GM21515 (cell line): ENCODE measurements around the gene OGFR.

Source experiments
- ATAC-seq: cut with Tn5 transposase; IDR thresholded peaks from one replicate; pipeline ENCODE4 v1.9.1; 2021; ENCODE audit not compliant: unreplicated experiment

Gene OGFR

DNA sequence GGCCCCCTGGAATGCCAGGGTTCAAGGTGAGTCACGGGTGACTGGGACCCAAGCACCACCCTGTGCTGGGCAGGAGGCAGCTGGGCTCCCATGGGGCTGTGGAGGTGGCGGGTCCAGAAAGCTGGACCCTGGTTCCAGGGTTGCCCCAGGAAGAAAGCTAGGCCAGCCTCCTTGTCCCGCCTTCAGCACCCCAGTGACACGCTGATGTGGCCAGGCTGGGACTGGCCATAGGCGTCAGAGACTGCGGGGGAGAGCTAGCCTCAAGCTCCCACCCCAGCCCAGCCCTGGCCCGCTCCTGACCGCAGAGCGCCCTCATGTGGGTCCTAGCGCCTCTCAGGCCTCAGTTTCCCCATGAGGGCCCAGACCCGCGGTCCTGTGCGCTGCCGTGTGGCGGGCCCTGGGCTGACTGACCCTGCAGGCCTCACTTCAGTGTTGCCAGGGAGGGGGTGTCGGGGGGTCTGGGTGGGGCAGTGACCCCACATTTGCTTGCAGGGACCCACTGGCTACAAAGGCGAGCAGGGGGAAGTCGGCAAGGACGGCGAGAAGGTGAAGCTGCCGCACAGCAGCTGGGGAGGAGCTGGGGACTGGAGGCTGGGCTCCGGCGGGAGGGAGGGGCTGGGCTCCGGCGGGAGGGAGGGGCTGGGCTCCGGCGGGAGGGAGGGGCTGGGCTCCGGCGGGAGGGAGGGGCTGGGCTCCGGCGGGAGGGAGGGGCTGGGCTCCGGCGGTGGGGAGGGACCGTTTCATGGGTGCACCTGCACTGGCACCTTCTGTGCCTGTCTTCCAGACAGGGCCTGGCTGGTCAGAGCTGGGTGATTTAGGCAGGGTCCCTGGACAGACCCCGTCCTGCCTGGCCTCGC, 20.1 kb downstream of the OGFR start:
- no peak for ATAC-seq

DNA sequence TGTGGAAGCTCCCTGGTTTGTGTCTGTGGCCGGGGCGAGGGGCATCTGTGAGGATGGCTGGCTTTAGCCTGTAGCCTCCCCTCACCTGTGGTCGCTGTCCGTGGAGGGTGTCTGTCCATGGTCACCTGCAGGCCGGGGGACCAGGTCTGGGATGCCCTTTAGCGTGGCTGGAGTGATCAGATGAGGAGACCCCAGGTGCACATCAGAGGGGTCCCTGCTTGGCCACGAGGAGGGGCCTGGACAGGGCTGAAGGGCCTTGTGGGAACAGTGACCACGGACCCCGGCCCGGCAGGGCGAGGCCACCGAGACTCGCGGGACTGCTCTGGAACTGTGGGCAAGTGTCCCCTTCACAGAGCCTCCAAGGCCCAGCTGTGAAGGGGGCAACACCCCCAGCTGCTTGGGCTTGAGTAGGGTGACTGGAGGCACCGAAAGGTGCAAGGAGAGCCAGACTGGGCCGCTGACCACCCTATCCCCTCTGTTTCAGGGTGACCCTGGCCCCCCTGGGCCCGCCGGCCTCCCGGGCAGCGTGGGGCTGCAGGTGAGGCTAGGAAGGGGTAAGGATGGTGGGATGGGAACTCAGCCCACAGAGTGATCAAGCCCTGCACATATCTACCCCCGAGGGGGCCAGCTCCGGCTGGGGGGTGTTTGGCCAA, 20.8 kb downstream of the OGFR start:
- ATAC-seq = no peak

DNA sequence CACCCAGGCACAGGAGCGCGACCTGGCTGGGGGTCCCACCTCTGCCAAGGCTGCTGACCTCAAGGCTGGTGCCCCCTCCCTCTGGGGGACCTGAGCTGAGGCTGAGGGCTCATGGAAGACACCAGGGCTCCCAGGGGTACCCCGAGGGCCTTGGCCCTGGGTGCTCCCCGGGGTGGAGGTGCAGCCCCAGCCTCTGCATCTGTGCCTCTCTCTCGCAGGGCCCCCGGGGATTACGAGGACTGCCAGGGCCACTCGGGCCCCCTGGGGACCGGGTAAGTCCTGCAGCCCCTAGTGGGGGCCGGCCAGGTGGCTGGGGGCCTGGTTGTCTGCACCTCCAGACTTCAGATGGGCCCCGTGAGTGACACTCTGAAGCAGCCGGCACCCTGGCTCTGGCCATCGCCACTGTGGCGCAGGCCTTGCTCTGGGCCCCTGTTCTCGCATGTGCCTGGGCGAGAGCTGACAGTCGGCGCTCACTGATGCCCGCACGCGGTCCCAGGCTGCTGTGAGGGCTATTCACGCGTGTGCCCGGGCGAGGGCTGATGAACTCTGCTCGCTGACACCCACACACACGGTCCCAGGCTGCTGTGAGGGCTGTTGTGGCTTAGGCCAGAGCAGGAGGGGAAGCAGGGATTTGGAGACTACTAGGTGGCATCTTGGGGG, 21.5 kb downstream of the OGFR start:
- ATAC-seq = no peak

DNA sequence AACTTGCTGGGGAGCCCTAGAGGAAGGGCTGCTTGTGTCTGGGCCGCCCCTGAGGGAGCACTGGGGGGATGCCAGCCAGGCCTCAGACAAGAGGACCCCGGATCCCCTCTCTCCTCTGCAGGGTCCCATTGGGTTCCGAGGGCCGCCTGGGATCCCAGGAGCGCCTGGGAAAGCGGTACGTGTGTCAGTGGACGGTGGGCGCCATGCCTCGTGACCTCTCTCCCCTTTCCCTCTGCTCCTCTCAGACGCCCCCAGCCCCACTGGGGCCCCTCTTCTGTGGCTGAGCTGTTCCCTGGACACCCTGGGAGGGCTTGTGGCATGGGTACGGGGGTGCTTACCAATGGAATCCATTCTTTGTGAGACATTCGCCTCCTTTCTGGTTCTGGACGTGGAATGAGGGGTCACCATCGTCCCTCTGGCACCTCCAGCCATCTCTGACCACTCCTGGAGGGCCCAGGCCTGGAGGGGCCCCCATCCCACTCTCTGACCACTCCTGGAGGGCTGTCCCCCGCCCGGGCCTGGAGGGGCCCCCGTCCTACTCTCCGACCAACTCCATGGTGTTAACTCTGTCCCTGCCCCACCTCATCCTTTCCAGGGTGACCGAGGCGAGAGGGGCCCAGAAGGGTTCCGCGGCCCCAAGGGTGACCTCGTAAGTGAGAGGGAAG, 22.1 kb downstream of the OGFR start:
- ATAC-seq = no peak

DNA sequence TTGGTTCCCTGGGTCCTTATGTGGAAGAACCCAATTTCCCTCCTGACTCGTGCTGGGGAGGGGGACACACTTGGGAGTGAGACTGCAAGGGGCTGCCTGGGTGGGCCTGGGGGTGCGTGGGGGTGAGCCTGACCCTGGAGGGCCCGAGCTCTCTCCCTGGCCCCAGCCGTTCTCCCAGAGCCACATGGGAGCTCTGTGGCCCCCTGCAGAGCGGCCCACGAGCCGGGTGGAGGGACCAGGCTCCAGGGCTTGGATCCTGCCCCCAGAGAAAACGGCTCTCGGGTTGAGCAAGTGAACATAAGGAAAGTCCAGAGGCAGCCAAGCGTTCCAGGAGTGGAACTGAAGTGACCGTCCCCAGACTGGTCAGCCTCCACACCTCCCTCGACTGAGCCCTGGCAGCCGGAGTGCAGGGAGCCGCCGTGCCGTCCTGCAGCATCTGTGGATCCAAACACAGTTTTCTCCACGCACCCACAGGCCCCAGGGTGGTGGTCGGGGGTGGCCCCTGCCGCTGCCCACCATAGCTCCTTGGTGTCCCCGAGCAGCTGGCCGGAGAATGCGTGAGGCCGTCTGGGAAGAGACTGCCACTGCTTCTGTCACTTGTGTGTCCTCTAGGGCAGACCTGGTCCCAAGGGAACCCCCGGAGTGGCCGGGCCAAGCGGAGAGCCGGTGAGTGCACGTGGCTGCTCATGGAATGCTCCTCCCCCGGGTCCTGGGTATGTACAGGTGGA, 22.8 kb downstream of the OGFR start:
- no peak for ATAC-seq

DNA sequence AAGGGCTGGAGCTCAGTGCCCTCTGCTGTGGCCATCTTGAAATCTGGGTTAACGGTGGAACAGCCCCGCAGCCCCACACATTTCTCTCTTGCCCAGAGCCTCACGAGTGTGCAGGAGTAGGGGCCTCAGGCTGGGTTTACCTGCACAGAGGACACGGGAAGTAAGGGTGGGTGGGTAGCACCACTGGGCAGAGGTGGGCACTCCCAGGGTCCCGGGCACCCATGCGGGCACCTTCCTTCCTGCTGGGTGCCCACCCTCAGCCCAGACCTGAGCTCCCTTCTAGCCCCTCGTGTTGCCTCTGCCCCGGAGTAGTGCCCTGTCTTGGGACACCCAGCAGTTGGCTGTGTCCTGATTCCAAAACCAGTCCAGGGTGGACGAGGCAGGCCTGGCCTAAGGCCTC, 23.4 kb downstream of the OGFR start:
- ATAC-seq = no peak

DNA sequence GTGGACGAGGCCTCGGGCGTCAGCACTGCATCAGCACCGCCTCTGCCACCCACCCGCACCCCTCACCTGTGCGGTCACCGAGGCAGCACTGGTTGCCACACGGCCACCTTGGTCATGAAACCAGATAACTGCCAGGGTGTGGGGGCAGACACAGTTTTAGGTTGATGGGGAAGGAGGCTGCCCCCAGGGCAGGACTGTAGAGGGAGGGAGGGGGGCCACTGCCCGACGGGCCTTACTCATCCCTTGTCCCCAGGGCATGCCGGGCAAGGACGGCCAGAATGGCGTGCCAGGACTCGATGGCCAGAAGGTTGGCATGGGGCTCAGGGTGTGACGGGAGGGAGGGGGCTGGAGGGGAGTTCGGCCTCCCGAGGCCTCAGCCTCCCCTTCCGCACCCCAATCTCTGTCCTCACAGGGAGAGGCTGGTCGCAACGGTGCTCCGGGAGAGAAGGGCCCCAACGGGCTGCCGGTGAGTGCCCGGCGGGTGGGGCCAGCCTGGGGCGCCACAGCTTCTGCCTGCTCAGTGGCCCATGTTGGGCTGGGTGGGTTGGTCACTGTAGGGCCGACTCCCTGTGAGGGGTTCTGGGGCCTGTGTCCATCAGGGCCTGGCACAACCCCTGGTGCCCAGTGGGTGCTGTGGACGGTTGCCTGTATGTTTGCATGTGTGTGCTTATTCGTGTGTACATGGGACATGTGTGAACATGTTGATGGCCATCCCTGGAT, 24.0 kb downstream of the OGFR start:
- ATAC-seq = no peak

DNA sequence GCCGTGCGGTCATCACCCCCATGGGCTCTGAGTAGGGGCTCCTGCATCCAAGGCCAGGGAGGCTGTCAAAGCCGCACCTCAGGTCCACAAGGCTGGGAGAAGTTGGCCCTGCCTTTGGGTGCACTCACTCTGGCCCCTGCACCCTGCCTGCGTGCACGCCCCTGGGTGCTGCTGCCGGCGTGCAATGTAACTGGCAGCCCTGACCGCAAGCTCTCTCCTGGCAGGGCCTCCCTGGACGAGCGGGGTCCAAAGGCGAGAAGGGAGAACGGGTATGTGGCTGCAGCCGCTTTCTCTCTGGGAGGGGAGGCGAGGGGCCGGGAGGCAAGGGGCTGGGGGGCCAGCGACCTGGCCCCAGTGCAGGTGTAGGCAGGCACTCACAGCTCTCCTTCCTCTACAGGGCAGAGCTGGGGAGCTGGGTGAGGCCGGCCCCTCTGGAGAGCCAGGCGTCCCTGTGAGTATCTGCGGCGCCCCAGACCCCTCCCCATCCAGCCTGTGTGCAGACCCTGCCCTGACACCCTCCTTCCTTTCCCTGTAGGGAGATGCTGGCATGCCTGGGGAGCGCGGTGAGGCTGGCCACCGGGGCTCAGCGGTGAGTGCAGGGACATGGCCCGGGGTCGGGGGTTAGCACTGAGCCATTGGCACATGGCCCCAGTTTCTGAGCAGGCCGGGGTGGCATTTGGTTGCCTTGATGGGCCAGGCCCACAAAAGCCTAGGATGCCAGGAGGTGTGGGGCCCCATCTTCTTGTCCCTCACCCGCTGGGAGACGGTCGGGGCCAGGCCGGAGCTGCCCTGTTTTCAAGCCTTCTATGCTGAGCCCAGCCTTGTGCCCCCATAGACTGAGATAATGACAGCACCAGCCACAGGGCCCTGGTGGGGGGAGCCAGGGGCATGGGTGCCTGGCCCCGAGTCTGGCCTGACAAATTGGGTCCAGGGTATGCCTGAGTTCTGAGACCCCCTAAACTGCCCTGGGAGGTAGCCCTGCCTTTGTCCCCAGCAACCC, 24.9 kb downstream of the OGFR start:
- no peak for ATAC-seq

DNA sequence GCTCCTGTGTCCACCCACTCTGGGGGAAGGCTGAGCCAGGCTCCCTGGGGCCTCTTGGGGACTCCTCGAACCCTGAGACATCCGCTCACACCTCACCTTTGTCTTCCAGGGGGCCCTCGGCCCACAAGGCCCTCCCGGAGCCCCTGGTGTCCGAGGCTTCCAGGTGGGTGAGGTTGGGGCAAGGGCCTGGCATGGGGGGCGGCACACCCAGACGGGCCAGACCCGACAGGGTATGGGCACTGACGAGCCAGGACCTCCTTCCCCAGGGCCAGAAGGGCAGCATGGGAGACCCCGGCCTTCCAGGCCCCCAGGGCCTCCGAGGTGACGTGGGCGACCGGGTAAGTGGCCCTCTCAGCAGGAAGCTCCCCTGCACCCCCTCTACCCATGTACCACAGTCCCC, 25.6 kb downstream of the OGFR start:
- no peak for ATAC-seq

DNA sequence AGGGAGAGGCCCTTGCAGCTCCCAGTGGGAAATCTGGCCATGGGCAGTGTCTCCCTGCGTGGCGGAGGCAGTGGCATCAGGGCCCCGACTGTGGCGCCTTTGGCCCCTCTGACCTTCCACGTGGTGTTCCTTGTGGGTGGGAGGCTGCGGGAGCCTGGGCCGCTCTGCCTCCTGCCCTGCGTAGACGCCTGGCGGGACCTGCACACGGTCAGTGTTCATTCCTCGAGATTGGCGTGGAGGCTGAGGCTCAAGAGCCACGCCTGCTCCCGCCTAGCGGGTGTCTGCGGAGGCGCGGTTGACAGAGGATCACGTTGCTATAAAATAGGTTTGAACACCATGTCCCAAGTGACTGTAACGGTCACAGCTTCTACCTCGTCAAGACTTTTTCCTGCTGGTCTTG, 26.2 kb downstream of the OGFR start:
- ATAC-seq = no peak

DNA sequence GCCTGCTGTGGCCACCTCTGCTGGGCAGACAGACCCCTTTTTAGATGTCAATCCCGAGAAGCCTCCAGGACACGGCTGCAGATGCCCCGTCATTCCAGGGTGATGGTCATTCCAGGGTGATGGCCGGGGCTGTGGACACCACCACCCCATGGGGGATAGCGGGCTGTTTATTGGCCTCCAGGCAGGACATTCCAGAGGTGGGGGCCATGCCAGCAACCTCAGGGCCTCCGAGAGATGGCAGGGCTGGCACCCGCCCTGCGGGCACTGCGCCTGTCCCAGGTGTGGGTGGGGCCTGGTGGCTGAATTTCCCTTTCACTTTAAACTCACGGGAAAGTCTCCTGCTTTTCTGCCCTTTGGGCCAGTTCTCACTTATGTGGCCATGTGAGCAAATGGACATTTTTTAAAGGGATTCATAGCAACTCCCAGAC, 26.7 kb downstream of the OGFR start:
- ATAC-seq = no peak

DNA sequence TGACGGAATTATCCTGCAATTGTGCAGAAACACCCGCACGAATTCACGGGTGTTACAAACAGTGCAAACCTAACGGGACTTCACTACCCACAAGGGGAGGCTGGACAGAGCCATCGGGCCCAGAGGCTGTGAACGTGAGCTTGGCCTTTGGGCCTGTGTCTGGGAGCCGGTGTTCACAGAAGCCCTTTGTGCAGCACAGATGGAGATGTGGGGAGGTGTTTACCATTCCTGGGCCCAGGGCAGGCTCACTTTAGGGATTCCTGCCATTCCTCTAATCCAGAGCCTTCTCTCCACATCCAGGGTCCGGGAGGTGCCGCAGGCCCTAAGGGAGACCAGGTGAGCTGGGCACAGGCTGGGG, 27.2 kb downstream of the OGFR start:
- ATAC-seq = no peak

DNA sequence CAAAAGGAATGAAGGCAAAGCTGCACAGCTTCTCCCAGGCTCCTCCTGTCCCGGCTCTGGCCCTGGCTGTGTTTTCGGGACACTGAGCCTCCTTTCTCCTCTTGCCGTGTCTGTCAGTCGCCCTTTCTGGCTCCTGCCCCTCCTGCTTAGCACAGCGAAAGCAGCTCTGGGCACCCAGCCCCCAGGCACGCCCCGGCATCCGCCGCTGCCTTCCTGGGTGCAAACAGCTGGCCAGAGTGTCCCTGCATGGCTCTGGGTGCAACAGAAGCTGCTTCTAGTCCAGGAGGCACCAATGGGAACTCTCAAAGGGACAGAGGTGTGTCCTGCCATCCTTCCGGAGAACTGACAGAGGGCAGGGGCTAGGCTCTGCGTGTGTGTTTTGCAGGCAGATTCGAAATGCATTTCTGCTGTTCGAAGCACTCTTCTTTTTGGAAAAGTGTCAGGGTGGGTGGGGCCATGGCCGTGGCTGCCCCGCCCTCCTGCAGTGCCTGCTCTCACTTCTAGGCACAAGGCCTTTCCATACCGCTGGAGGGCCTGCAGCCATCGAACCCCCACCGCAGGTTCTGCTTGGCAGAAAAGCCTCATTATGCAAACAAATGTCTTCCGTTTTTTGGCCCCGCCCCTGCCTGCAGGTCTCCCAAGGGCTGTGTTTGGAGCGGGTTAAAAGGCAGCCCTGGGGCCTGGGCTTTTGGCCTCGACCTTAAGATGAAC, 27.7 kb downstream of the OGFR start:
- no peak for ATAC-seq

DNA sequence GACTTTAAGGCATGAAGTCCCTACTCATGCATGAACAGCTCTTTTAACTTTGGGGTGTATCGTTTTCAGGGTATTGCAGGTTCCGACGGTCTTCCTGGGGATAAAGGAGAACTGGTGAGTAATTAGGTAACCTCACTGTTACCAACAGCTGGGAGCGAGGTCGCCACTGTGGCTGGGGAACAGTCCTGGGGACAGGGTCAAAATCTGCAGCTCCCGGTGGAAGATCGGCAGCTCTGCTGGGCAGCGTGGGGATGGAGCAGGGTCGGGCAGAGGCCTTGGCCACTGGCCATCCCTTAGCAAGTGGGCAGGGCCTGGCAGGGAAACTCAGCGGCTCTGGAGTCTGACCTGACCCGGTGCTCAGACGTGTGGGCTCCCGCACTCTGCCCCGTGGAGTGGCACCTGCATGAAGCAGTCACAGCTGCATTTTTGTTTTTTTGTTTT, 28.3 kb downstream of the OGFR start:
- no peak for ATAC-seq

DNA sequence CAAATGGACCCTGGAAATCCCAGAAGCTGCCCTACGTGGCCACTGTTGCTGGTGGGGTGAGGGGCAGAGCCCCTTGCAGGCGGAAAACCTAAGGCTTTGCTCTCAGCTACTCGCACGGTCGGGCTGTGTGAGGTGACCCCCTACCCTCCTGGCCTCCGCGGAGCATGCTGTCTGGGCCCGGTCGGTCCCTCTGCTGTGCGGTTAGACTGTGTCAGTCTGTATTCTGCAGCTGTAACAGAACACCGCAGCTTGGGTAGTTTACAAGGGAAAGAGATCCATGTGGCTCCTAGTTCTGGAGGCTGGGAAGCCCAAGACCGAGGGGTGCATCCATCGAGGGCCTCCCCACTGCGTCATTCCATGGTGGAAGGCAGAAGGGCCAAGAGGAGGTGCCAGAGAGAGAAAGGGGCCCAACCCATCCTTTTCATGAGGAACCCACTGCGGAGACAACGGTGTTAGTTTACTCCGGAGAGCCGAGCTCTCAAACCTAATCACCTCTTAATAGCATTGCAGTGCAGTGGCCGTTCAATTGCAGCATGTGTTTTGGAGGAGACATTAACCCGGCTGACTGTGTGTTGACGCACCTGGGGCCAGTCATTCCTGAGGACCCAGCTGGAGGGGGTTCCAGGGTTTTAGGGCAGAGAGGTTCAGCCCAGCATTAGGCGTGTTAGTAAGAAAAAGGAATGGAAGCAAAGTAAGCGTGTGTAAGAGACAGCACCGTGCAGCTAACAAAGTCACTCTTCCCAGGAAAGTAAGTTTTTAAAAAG, 30.5 kb downstream of the OGFR start:
- ATAC-seq = no peak

DNA sequence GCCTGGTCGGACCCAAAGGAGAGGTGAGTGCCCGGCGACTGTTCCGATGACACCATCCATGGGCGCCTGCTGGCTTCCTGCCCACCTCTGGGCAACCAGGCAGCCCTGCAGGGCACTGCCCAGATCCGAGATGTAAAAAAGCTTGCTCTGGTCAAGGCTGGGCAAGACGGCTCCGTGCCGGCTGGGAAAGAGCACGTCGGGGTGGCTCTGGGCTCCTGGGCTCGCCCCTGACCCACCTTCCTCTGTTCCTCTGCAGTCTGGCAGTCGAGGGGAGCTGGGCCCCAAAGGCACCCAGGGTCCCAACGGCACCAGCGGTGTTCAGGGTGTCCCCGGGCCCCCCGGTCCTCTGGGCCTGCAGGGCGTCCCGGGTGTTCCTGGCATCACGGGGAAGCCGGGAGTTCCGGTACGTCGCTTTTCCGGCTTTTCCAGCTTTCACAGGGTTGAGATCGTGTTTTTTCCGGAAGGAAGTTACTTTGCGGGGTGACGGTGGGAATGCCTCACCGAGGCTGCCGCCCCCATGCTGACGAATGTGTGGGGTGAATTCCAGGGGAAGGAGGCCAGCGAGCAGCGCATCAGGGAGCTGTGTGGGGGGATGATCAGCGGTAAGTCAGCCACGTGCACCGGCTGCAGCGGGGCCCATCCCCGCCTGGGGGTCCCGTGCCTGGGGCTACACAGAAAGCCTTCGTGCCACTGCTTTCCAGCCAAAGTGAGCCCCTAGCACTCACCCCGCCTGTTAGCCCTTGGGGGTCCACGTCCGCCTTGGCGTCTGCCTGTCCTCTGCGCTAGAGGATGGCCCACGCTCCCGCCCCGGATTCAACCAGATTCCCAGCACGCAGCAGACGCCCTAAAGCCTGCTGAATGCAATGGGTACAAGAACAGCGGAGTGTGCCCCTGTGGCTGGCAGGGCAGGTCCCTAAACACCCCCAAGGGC, 31.6 kb downstream of the OGFR start:
- ATAC-seq = no peak
